Endothelial cell of umbilical vein (primary cell): Measurements from ENCODE around the gene GDPD4.

Experiments
- JUN ChIP-seq: IDR thresholded peaks from 2 replicates; pipeline ENCODE4 v1.6.1; 2011; ENCODE audit warnings: borderline replicate concordance, low read depth; ENCODE audit not compliant: insufficient read length, insufficient read depth
- POLR2A ChIP-seq: IDR thresholded peaks from 2 replicates; pipeline ENCODE4 v1.6.1; 2012; ENCODE audit warnings: low read depth, mild to moderate bottlenecking, control low read depth, low read length
- POLR2AphosphoS5 ChIP-seq: IDR thresholded peaks from 2 replicates; pipeline ENCODE4 v1.6.1; 2012; ENCODE audit warnings: low read depth, mild to moderate bottlenecking, control low read depth, low read length, moderate library complexity; ENCODE audit not compliant: insufficient read depth
- TF ChIP-seq, protein P1 (sequence below), 2 donors: IDR thresholded peaks; 1 replicate in 1 of 2; 2 replicates in 1 of 2; pipeline ENCODE4 v1.5.1; 2011; ENCODE audit warnings: low read length in 2 of 2, mild to moderate bottlenecking in 2 of 2, moderate library complexity in 2 of 2, control low read depth in 1 of 2, inconsistent platforms in 1 of 2, low read depth in 1 of 2; ENCODE audit not compliant: insufficient read depth in 1 of 2; ENCODE audit errors: extremely low read depth in 1 of 2

DNA sequence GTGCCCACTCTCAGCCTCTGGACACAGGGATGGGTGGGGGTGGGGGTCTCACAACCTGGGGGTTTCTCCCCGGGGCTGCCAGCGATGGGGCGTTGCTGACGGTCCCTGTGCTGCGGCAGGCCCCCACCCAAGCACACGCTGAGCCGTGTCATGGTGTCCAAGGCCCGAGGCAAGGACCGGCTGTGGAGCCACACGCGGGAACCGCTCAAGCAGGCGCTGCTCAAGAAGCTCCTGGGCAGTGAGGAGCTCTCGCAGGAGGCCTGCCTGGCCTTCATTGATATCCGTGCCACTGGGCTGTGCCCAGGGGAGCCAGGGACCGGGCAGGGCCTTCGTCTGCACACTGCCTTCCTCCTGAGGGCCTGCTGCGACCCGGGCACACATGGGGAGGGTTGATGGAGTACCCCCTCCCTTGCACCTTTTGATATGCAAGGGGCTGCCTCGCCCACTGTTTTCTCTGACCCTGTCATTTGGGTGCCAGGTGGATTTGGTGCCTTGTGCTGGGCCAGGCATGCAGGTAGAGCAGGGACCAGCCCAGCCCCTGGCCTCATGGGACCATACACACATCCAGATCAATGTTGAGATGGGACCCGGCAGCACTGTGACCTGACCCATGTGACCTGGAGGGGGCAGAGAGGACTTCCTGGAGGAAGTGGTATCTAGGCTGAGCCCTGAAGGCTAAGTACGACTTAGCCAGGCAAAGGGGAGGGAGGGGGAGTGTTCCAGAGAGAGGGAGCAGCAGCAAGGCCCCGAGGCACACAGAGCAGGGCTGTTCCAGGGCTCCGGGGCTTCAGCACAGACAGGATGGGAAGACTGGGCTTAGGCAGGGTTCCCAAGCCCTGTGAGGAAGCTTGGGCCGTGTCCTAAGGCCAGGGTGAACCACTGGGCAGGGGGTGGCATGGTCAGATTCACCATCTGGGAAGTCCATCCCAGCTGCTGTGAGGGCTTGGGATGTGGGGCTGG, 98.3 kb downstream of the GDPD4 start:
- no peak for TF ChIP-seq POLR2A
- TF ChIP-seq, protein P1, sequence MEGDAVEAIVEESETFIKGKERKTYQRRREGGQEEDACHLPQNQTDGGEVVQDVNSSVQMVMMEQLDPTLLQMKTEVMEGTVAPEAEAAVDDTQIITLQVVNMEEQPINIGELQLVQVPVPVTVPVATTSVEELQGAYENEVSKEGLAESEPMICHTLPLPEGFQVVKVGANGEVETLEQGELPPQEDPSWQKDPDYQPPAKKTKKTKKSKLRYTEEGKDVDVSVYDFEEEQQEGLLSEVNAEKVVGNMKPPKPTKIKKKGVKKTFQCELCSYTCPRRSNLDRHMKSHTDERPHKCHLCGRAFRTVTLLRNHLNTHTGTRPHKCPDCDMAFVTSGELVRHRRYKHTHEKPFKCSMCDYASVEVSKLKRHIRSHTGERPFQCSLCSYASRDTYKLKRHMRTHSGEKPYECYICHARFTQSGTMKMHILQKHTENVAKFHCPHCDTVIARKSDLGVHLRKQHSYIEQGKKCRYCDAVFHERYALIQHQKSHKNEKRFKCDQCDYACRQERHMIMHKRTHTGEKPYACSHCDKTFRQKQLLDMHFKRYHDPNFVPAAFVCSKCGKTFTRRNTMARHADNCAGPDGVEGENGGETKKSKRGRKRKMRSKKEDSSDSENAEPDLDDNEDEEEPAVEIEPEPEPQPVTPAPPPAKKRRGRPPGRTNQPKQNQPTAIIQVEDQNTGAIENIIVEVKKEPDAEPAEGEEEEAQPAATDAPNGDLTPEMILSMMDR (IDR thresholded peaks at IDR 0.05; ENCODE audit: extremely low read depth in 1 of 2, insufficient read depth in 1 of 2, low read depth in 1 of 2, low read length in 2 of 2): no peak
- no peak for TF ChIP-seq JUN
- no peak for TF ChIP-seq POLR2AphosphoS5
